GM21619 (cell line): ENCODE results near the gene TMEM132D.

Experiments
- ATAC-seq: cut with Tn5 transposase; IDR thresholded peaks from one replicate; pipeline ENCODE4 v1.9.1; 2021; ENCODE audit not compliant: unreplicated experiment

TMEM132D gene

GRCh38 chr12:129750421-129750820 is 153.4 kb downstream of the TMEM132D start:
- ATAC-seq, result no peak

- no peak for ATAC-seq
These were observed 157.5 kb downstream of the TMEM132D start for GRCh38 chr12:129746318-129746717.

GRCh38 chr12:129729170-129729569 is 174.7 kb downstream of the TMEM132D start:
- no peak for ATAC-seq

- no peak for ATAC-seq
These were observed 176.7 kb downstream of the TMEM132D start for GRCh38 chr12:129727100-129727499.

- ATAC-seq, result no peak
These were observed 180.6 kb downstream of the TMEM132D start for GRCh38 chr12:129723260-129723659.

GRCh38 chr12:129720618-129721017 is 183.2 kb downstream of the TMEM132D start:
- ATAC-seq, result no peak

GRCh38 chr12:129719416-129719815 is 184.4 kb downstream of the TMEM132D start:
- ATAC-seq, result no peak

GRCh38 chr12:129717438-129717837 is 186.4 kb downstream of the TMEM132D start:
- ATAC-seq, result no peak

GRCh38 chr12:129716825-129717224 is 187.0 kb downstream of the TMEM132D start:
- no peak for ATAC-seq

GRCh38 chr12:129706716-129707115 is 197.1 kb downstream of the TMEM132D start:
- ATAC-seq, result no peak

- ATAC-seq, result no peak
These were observed 199.5 kb downstream of the TMEM132D start for GRCh38 chr12:129704232-129704830.

- ATAC-seq, result no peak
These were observed 202.2 kb downstream of the TMEM132D start for GRCh38 chr12:129701631-129702101.

GRCh38 chr12:129700036-129700435 is 203.8 kb downstream of the TMEM132D start:
- ATAC-seq, result no peak

GRCh38 chr12:129696926-129697325 is 206.9 kb downstream of the TMEM132D start:
- ATAC-seq, result no peak

- no peak for ATAC-seq
These were observed 207.4 kb downstream of the TMEM132D start for GRCh38 chr12:129696405-129696804.

- no peak for ATAC-seq
These were observed 210.1 kb downstream of the TMEM132D start for GRCh38 chr12:129693731-129694130.

GRCh38 chr12:129687731-129688130 is 216.1 kb downstream of the TMEM132D start:
- ATAC-seq, result no peak

- ATAC-seq, result no peak
These were observed 222.0 kb downstream of the TMEM132D start for GRCh38 chr12:129681830-129682229.

- ATAC-seq, result no peak
These were observed 222.7 kb downstream of the TMEM132D start for GRCh38 chr12:129681151-129681550.

- ATAC-seq, result no peak
These were observed 227.4 kb downstream of the TMEM132D start for GRCh38 chr12:129676411-129676810.

GRCh38 chr12:129675947-129676346 is 227.9 kb downstream of the TMEM132D start:
- ATAC-seq, result no peak

- no peak for ATAC-seq
These were observed 228.3 kb downstream of the TMEM132D start for GRCh38 chr12:129675496-129675895.

- ATAC-seq, result no peak
These were observed 230.0 kb downstream of the TMEM132D start for GRCh38 chr12:129673806-129674205.
